Stimulated activated memory B cell treated with anti-CD40 and anti-IgM and Interleukin-4, amounts not matched to agents 10 μg/mL and 1 μg/mL and 100 μg/mL, for 72 hours (primary cell): ENCODE measurements around the gene GPANK1.
"Not testable (repeated sequence)": the region's sequence is repeated elsewhere in the genome, so short reads cannot be mapped to it uniquely, and the experiment has no call there.

Source experiments
- ATAC-seq: fragments of 150-1000 bp; cut with Tn5 transposase; 2 replicates; pipeline ENCODE4 v1.10.0; 2021
- H3K27ac Mint-ChIP-seq: one replicate; pipeline ENCODE4 v1.8.0; 2022; ENCODE audit warnings: mild to moderate bottlenecking, mixed read lengths
- H3K27me3 Mint-ChIP-seq: one replicate; pipeline ENCODE4 v1.8.0; 2022; ENCODE audit warnings: mixed read lengths
- H3K36me3 Mint-ChIP-seq: one replicate; pipeline ENCODE4 v1.8.0; 2022; ENCODE audit warnings: mixed read lengths
- H3K4me1 Mint-ChIP-seq: one replicate; pipeline ENCODE4 v1.8.0; 2022; ENCODE audit warnings: mixed read lengths
- H3K4me3 Mint-ChIP-seq: one replicate; pipeline ENCODE4 v1.8.0; 2022; ENCODE audit warnings: mild to moderate bottlenecking, moderate library complexity, mixed read lengths
- H3K9me3 Mint-ChIP-seq: one replicate; pipeline ENCODE4 v1.8.0; 2022; ENCODE audit warnings: mixed read lengths

Gene GPANK1

DNA sequence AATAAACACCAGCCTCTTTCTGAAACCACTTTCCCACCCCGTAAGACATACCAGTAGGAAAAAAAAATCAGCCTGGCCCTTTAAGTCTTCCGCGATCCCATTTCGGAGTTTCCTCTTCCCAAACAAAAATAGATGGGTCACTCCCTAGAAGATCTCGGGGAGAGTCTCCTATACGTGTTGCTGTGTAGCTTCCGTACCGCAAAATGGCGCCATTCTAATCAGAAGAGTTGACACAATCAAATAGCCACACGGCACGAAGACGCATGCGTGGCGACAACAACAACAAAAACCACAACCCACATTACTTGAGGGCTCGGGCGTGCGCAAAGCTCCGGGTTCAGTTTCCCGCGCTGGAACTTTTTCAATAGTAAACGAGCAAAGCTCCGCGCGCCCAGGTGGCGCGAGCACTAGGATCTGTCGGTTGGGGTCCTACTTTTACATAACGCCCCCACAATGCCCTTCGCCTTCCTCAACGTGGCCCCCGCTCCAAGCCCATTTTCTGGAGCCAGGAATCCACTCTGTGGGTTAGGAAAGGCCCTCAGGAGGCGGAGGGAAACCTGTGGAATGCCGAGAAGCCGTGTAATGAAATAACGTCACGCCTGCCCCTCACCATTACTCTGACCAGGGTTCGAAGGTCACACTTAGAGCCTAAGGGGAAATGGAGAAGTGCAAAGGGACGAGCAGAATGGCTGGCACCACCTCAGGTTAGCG, at the start of gene GPANK1:
GPANK1 (minus strand) TSS at position 208 of the 711 bp plus-strand sequence. CDS start 519 bp downstream, outside the sequence.
- no peaks in the 10 kb centered on the region for H3K9me3 Mint-ChIP-seq
- peaks cover 71% of the 10 kb centered on the region for H3K4me1 Mint-ChIP-seq
- H3K27ac Mint-ChIP-seq = peak within 1 kb of the TSS; percentile 98
- ATAC-seq = peak; percentile 60
- peak within 1 kb of the TSS; percentile 95 for H3K4me3 Mint-ChIP-seq
- no peaks in the 10 kb centered on the region for H3K27me3 Mint-ChIP-seq
- peaks cover 53% of the 10 kb centered on the region for H3K36me3 Mint-ChIP-seq

DNA sequence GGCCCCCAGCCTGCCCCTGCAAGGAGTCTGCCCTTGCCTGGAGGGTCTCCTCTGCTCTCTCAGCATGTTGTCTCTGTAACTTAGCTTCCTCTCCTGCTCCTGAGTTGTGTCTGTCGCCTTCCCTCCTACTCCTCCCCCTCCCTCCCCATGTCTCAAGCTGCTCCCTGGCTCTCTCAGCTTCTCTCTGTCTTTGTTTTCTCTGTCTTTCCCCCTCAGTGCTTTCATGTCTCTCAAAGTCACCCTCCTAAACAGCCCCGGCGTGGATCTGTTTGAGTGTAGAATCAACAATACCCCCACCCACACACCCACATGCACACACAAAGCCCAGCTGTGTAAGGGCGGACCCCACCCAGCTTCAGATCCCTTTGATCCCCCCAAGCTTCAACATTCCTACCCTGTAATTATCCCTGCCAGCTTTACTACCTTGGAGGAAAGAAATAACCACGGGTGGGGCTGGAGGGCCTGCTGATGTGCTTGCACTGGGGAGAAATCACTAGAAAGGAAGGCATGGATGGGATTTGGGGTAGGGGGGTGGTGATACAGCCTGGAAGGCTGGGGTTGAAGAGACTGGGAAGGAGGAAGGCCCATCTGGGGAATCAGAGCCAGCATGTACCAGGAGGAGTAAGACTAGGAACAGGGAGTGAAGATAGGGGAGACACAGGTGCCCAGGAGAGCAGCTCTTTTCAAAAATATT, 49.3 kb upstream of the GPANK1 start:
- no peak overlapping the region for H3K4me3 Mint-ChIP-seq
- peaks cover 23% of the 10 kb centered on the region for H3K4me1 Mint-ChIP-seq
- H3K27me3 Mint-ChIP-seq = no peaks in the 10 kb centered on the region
- H3K9me3 Mint-ChIP-seq = no peaks in the 10 kb centered on the region
- ATAC-seq = no peak
- H3K36me3 Mint-ChIP-seq = no peaks in the 10 kb centered on the region
- H3K27ac Mint-ChIP-seq = no peak overlapping the region

DNA sequence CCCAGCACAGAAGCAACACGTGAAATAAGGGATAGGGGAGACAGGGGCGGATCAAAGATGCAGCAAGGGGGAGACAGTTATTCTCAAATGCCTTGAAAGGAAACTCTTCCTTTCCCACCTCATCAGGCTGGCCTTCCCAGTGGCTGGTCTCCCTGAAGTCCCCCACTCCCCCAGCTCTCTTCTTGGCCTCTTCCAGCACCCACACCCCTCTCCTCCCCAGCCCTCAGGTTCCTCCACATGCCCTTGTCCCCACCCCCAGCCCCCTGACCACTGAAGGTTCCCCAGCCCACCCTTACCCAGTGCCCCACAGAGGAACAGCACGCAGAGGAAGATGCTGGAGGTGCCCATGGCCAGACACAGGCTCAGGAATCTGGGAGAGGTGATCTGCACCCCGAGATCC, 48.7 kb upstream of the GPANK1 start:
- H3K27ac Mint-ChIP-seq = no peak overlapping the region
- H3K4me1 Mint-ChIP-seq = peaks cover 23% of the 10 kb centered on the region
- H3K4me3 Mint-ChIP-seq = no peak overlapping the region
- H3K9me3 Mint-ChIP-seq = no peaks in the 10 kb centered on the region
- no peaks in the 10 kb centered on the region for H3K27me3 Mint-ChIP-seq
- no peak for ATAC-seq
- H3K36me3 Mint-ChIP-seq = no peaks in the 10 kb centered on the region

DNA sequence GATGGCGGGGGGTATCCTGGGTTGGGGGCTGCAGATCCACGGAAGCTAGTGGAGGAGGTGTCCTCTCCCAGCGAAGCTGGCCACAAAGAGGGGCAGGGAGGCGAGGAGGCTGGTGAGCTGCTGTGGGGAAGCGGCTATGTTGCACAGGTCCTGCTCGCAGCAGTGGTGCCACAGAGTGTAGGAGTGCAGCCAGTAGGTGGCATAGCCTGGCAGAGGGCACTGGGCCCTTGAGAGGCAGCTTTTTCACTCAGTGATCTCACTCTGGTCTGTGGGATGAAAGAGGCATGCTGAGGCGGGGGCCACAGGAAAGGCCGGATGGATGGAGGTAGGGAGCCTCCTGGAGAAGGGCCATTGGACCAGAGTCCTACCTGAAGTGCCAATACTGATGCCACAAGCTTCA, 47.5 kb upstream of the GPANK1 start:
- Mint-ChIP-seq H3K27me3 (no peaks in the 10 kb centered on the region), H3K36me3 (no peaks in the 10 kb centered on the region), H3K9me3 (no peaks in the 10 kb centered on the region), H3K4me3 (no peak overlapping the region), H3K27ac (no peak overlapping the region), H3K4me1 (peaks cover 23% of the 10 kb centered on the region)
- ATAC-seq = peak; percentile 70

DNA sequence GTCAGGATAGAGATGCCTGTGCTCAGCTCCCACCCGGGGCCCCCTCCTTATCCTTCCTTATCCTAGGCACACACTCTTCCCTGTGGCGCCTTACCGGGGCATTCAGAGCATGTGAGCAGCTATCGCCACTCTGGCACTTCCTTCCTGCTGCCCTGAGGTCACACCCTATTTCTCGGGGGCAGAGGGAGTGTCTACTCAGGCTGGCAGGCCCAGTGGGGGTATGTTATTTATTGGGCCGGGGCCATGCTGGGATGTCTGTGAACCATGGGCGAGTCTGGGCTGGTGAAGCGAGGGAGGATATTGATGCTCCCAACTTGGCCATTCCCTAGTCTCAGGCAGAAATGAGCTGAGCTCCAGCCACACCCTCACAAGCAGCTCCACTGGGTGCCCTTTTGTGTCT, 46.4 kb upstream of the GPANK1 start:
- no peak for ATAC-seq
- Mint-ChIP-seq H3K27ac (peak overlapping the region; percentile 56), H3K9me3 (no peaks in the 10 kb centered on the region), H3K27me3 (no peaks in the 10 kb centered on the region), H3K4me3 (no peak overlapping the region), H3K4me1 (peaks cover 23% of the 10 kb centered on the region), H3K36me3 (no peaks in the 10 kb centered on the region)

DNA sequence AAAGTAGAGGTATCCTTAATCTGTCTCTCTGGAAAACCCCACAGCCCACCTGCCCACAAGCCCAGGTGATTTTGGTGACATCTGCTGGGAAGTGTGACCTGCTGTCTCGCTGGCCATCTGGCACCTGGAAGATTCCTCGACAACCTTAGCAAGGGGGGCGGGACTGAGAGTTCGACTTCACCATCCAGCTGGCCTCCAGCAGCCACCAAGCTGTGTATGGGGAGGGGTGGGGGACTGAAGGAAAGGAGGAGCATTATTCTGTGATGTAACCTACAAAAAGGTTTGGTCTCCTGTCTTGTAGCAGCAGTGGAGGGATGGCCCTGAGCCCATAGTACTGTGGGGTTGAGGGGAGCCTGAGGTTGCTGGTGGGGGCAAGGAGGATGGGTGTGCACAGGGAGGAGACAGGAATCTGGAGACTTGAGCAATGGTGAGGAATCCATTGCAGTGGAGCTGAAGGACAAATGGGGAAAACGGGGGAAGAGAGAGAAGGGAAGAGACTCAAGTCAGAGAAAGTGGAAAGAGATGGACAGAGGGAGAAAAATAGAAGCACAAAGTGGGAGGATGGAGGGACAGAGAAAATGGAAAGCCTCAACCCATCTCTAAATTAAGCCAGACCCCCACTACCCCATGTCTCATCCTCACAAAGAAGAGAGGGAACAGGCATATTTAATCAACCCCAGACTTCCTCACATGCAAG, 45.9 kb upstream of the GPANK1 start:
- peaks cover 23% of the 10 kb centered on the region for H3K4me1 Mint-ChIP-seq
- H3K9me3 Mint-ChIP-seq = no peaks in the 10 kb centered on the region
- H3K36me3 Mint-ChIP-seq = no peaks in the 10 kb centered on the region
- peak overlapping the region; percentile 56 for H3K27ac Mint-ChIP-seq
- no peak for ATAC-seq
- H3K27me3 Mint-ChIP-seq = no peaks in the 10 kb centered on the region
- peak overlapping the region; percentile 3 for H3K4me3 Mint-ChIP-seq

DNA sequence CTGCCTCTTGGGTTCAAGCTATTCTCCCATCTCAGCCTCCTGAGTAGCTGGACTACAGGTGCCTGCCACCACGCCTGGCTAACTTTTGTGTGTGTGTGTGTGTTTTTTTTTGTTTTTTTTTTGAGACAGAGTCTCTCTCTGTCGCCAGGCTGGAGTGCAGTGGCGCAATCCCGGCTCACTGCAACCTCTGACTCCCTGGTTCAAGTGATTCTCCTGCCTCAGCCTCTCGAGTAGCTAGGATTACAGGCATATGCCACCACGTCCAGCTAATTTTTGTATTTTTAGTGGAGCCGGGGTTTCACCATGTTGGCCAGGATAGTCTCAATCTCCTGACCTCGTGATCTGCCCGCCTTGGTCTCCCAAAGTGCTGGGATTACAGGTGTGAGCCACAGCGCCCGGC, 44.4 kb upstream of the GPANK1 start:
- ATAC-seq, H3K27me3 Mint-ChIP-seq, H3K27ac Mint-ChIP-seq, H3K36me3 Mint-ChIP-seq, H3K9me3 Mint-ChIP-seq, H3K4me3 Mint-ChIP-seq: not testable (repeated sequence)
- peaks cover 23% of the 10 kb centered on the region for H3K4me1 Mint-ChIP-seq

DNA sequence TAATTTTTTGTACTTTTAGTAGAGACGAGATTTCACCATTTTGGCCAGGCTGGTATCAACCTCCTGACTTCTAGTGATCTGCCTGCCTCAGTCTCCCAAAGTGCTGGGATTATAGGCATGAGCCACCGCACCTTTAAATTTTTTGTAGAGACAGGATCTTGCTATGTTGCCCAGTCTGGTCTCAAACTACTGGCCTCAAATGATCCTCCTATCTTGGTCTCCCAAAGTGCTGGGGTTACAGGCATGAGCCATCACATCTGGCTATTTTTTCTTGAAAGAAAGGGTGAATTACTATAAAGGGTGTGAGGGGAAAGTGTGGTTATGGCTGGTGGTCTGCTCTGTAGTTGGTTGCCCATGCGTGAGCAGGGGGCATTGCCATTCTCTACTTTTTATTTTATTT, 43.4 kb upstream of the GPANK1 start:
- H3K9me3 Mint-ChIP-seq = no peaks in the 10 kb centered on the region
- H3K27ac Mint-ChIP-seq = no peak overlapping the region
- ATAC-seq = no peak
- H3K27me3 Mint-ChIP-seq = no peaks in the 10 kb centered on the region
- no peaks in the 10 kb centered on the region for H3K36me3 Mint-ChIP-seq
- H3K4me3 Mint-ChIP-seq = no peak overlapping the region
- H3K4me1 Mint-ChIP-seq = peaks cover 23% of the 10 kb centered on the region

DNA sequence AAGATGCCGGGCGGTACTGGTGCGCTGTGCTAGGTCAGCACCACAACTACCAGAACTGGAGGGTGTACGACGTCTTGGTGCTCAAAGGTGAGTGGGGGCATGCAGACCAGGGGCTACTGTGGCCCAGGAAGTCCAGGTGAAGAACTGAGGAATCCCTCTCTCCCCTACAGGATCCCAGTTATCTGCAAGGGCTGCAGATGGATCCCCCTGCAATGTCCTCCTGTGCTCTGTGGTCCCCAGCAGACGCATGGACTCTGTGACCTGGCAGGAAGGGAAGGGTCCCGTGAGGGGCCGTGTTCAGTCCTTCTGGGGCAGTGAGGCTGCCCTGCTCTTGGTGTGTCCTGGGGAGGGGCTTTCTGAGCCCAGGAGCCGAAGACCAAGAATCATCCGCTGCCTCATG, 42.9 kb upstream of the GPANK1 start:
- peaks cover 23% of the 10 kb centered on the region for H3K4me1 Mint-ChIP-seq
- ATAC-seq = no peak
- H3K4me3 Mint-ChIP-seq = no peak overlapping the region
- H3K27ac Mint-ChIP-seq = no peak overlapping the region
- no peaks in the 10 kb centered on the region for H3K27me3 Mint-ChIP-seq
- H3K36me3 Mint-ChIP-seq = no peaks in the 10 kb centered on the region
- no peaks in the 10 kb centered on the region for H3K9me3 Mint-ChIP-seq

DNA sequence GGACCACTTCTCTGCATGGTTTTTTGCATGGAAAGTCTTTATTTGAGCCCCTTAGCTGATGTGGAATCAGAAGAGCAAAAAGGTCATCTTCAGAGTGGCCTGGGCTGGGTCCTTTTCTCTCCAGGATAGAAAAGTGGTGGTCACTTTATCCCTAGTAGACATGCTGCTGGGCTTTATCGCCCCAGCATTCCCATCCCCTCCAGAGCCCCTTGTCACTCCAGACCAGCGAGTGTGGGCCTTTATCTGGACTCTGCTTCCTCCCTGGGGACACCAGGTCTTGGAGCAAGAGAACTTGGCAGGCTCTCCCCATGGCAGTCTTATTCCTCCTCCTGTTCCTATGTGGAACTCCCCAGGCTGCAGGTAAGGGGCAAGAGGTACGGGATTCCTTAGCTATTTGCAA, 41.8 kb upstream of the GPANK1 start, which contains the start of gene LY6G6F:
LY6G6F (plus strand) TSS at position 268 of the 400 bp plus-strand sequence; CDS start at position 309, 41 bp downstream.
- no peaks in the 10 kb centered on the region for H3K27me3 Mint-ChIP-seq
- no peak within 1 kb of the TSS for H3K27ac Mint-ChIP-seq
- no peaks in the 10 kb centered on the region for H3K9me3 Mint-ChIP-seq
- peaks cover 23% of the 10 kb centered on the region for H3K4me1 Mint-ChIP-seq
- no peak within 1 kb of the TSS for H3K4me3 Mint-ChIP-seq
- no peaks in the 10 kb centered on the region for H3K36me3 Mint-ChIP-seq
- ATAC-seq = no peak

DNA sequence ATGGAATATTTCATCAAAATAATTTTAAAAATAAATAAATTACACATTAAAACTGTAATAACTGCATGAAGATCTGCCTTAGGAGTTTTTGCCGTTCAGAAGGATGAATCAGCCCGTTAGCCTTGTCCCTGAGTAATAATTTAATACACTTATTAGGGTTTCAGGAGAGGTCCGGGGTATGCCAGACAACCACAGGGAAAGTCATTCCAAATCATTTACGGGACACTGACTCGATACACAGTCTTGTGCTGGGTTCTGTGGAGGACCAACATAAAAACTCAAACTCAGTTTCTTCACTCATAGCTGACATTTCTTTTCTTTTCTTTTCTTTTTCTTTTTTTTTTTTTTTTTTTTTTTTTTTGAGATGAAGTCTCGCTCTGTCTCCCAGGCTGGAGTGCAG, 41.1 kb upstream of the GPANK1 start:
- Mint-ChIP-seq H3K27me3 (no peaks in the 10 kb centered on the region), H3K36me3 (no peaks in the 10 kb centered on the region), H3K4me1 (peaks cover 24% of the 10 kb centered on the region), H3K9me3 (no peaks in the 10 kb centered on the region), H3K27ac (no peak overlapping the region), H3K4me3 (no peak overlapping the region)
- ATAC-seq = no peak

DNA sequence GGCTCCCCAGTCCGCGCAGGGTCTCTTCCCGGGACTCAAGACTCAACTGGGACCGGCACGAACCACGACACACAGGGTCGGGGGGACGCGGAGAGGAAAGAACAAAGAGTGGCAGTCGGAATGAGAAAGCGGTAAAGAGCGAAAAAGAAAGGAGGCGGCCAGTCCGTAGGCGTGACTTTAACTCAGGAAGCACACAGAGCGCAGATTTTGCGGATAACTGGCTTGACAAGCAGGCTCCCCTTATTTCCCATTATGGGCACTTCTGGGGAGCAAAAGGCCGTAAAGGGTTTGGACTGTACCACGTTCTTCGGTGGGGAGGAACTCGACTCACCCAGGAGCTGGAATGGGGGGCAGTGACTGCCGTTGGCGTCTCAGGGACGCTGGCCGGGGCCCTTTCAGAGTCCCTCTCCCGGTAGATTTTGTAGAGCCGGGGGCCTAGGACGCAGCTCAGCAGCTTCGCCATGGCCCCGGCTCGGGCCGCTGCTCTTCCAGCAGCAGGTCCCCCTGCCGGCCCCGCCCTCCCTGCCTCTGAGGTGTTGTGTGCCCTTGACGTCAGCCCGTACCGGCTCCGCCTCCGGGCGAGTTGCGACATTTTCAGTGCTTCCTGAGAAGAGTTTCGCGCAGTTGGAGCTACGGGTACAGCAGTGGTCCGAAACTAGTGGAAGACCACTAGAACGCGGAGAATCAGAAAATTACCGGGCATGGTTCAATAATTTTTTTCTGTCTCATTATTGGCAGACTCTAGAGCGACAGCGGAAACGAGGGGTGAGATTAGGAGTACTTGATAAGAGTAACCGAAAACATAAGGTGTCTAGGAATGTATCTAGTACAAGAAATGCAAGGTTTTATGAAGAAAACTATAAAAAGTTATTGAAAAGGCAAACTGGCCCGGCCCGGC, 38.3 kb upstream of the GPANK1 start, which contains the start of gene ABHD16A:
ABHD16A (minus strand) TSS at position 506 of the 898 bp plus-strand sequence; CDS start at position 463, 43 bp downstream.
- peak within 1 kb of the TSS; percentile 96 for H3K27ac Mint-ChIP-seq
- ATAC-seq = peak; percentile 99
- H3K4me1 Mint-ChIP-seq = peaks cover 20% of the 10 kb centered on the region
- no peaks in the 10 kb centered on the region for H3K9me3 Mint-ChIP-seq
- peak within 1 kb of the TSS; percentile 100 for H3K4me3 Mint-ChIP-seq
- H3K27me3 Mint-ChIP-seq = no peaks in the 10 kb centered on the region
- H3K36me3 Mint-ChIP-seq = no peaks in the 10 kb centered on the region

DNA sequence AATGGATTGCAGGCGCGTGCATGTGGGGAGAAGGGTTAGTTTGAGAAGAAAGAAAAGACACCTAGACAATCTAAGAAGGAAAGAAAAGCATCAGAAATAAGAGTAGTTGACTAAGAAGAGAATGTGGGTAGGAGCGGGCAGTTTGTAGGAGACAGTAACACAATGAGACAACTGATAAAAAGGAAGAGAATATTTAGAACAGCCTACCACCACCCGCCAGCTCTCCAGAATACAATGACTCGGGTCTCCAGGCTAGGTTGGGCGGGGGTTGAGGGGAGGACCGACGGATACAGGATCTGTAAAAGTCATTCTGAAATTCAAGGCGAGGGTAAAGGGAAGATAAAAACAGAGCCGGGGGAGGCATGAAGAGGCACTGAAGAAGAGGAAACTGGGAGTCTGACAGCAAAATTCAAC, 37.6 kb upstream of the GPANK1 start:
- ATAC-seq = peak; percentile 4
- H3K36me3 Mint-ChIP-seq = peaks cover 5% of the 10 kb centered on the region
- H3K4me3 Mint-ChIP-seq = peak overlapping the region; percentile 100
- peak overlapping the region; percentile 96 for H3K27ac Mint-ChIP-seq
- H3K9me3 Mint-ChIP-seq = no peaks in the 10 kb centered on the region
- no peaks in the 10 kb centered on the region for H3K27me3 Mint-ChIP-seq
- H3K4me1 Mint-ChIP-seq = peaks cover 27% of the 10 kb centered on the region

DNA sequence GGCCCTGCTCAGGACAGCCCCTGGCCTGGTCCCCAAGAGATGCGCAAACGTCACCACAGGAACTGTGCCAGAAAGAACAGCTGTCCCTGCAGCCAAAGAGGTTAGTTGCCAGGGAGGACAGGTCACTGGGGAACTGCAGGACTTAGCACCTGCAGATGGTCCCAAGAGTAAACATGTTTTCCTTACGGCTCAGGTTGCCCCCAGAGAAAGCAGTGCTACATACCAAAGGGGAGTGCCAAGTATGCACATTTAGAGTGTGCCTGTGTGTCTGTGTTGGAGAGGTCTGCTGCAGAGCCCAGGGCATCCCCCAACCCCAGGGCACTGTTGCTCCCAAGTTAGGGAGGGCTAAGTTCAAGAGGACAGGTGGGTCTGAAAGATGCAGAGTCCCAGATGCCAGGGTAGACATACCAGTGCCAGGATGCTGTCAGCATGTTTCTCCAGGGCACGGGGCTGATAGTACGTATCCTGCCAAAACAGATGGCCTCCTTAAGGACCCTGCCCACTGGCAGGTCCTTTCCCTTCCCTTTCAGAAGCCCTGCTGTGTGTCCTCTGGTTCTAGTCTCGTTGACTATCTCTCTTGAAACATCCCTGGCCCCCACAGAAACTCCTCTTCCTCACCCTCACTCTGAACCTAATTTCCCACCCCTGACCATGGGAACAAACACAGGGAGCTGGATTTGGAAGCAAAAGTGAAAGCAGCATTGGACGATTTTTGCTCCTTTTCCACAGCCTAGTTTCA, 37.0 kb upstream of the GPANK1 start:
- ATAC-seq = no peak
- H3K4me1 Mint-ChIP-seq = peaks cover 30% of the 10 kb centered on the region

More for the DNA sequence above, 37.0 kb upstream of the GPANK1 start:
- Mint-ChIP-seq H3K4me3 (peak overlapping the region; percentile 100), H3K9me3 (no peaks in the 10 kb centered on the region), H3K27ac (peak overlapping the region; percentile 96), H3K27me3 (no peaks in the 10 kb centered on the region), H3K36me3 (peaks cover 10% of the 10 kb centered on the region)
